T-helper 1 cell treated with Interleukin-12 subunit alpha and Interleukin-12 subunit beta and Interleukin-4 antibody, amounts not matched to agents 30 ng/mL and 1 ng/mL, for 36 hours (primary cell): ENCODE measurements around the gene MYH13. TPM values are rescaled to one million over a fixed set of nuclear protein-coding genes. Genes with fewer than 3 reads are reported as not detected.
"Not testable (repeated sequence)": the region's sequence is repeated elsewhere in the genome, so short reads cannot be mapped to it uniquely, and the experiment has no call there.

ENCODE experiments used
- intact Hi-C: fragments of 100-400 bp; cut with micrococcal nuclease; formaldehyde crosslinking; loops from one replicate; pipeline ENCODE4 v1.15.1; 2024
- total RNA-seq: library from RNA; stranded (reverse); gene quantifications from 2 replicates; pipeline ENCODE4 v1.2.3, GENCODE V29; 2022

Gene MYH13
- total RNA-seq, 1 donor from 2014 or later = not detected

DNA sequence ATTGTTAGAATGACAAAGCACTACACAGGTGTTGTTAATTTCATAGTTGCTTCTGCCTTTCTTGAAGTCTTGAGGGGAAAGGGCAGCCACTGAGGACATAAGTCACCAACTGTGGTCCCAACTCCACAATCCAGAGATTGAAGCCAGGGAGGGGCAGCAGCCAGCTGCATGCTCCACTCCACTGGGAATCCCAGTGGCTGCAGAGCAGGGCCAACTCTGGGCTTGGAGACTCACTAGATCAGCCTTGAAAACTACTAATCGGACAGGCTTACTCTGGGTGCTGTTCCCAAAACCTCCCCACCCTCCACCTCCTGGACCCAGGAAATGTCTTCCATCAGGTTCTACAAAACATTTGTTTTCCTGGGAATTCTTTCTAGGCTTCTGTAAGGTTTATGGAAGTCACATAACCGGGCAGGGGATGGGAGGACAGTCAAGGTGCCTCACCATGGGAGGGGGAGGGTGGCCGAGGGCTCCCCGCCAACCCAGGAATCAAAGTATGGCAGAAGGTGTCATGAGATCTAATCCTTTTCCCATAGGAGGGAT lies 68.0 kb downstream of the MYH13 start:
- intact Hi-C loops = no loop called here

DNA sequence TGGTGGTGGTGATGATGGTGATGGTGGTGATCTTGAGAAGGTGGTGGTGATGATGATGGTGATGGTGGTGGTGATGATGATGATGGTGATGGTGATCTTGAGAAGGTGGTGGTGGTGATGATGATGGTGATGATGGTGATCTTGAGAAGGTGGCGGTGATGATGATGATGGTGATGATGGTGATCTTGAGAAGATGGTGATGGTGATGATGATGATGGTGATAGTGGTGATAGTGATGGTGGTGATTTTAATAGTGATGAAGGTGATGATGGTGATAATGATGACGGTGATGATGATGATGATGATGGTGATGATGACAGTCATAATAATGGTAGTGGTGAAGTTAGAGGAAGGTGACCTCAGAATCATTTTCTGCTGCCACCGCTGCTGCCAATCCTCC lies 75.1 kb downstream of the MYH13 start:
- intact Hi-C loops = no loop called here

DNA sequence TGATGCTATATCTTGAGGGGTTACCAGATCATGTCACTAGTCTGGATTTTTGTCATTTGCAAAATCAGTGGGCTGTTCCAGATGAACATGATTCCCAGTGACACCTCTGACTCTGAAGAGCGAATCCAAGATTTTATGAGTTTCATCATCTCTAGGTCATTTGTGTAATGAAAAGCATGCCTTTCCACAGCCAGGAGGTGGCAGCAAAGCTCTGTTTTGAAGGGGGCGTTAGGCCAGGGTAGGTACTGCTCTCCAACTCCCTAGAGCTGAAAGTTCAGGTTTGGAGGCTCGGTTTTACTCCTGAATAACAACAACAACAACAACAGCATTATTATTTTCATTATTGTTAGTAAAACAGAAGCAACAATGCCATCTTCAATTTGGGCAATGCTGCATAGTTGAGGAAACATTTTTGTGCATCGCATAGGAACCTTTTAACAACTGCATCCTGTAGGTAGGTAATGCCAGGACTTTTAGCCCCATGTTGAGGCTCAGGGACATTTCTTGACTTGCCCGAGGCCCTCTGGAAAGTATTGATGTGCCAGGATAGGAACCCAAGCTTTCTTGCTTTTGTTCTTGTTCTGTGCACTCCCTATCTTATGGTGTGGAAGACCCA lies 77.0 kb downstream of the MYH13 start:
- intact Hi-C loops = loop anchor here (1.0 kb wide), 1 partner anchor 322 kb away; no protein-coding TSS in a partner anchor

DNA sequence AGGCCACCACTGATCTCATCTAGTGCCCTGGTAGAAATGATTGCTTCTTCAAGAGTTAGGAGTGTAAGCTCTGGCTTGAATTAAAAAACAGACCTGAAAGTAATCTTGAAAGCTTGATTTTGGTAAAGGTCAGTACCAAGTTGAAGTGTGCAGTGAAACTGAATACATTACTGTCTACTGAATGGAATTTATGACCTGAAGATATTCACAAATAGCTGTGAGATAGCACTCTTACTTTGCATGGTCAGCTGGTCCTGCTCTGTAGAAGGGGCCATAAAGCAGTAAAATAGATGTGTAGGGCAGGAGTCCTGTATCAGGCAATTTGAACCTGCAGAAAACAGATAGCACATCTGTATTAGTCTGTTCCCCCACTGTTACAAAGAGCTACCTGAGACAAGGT lies 78.6 kb downstream of the MYH13 start:
- intact Hi-C loops = no loop called here

DNA sequence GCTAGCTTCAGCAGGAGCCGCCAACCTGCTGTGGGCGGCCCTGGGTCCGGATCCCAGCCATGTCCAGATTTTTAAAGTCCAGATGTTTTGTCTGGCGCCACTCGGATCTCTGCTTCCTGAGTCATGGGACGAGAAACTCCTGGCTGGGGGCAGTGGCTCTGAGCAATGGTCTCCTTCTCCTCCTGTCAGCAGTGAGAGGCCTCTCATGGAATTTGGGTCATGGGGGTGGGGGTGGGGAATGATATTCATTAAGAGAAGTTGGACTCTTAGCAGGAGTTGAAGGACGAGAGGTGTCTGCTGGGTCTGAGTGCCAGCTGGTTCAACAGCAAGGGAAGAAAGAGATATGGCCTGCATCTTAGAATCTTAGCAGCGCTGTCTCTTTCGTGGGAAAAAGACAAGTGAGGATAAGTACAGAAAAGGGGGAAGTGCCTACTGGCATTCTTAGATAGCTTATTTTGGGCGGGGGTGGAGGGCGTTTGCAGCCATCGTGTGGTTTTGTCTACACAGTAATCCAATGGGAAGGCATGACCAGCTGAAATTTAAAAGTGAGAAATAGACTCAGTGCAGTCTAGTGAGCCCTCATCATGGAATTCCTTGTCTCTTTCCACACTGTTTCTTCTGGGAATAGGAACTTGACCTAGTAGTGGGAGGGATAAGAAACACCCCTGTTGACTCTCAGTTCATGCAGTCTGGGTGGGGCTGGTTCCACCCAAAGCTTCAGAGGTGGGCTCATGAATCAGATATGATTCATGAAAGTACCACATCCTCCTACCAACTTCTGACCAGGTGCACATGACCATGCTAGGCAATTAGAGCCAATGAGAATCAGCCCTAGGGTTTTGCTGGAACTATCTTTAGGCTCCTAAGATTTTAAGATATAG lies 80.5 kb downstream of the MYH13 start:
- intact Hi-C loops = no loop called here

DNA sequence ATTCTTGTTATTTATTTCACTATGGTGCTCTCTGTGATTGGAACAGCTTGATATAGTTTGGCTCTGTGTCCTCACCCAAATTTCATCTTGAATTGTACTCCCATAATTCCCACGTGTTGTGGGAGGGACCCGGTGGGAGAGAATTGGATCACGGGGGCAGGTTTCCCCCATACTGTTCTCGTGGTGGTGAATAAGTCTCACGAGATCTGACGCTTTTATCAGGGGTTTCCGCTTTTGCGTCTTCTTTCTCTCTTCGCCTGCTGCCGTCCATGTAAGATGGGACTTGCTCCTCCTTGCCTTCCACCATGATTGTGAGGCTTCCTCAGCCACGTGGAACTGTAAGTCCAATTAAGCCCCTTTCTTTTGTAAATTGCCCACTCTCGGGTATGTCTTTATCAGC lies 81.2 kb downstream of the MYH13 start:
- intact Hi-C loops = not testable (repeated sequence)

DNA sequence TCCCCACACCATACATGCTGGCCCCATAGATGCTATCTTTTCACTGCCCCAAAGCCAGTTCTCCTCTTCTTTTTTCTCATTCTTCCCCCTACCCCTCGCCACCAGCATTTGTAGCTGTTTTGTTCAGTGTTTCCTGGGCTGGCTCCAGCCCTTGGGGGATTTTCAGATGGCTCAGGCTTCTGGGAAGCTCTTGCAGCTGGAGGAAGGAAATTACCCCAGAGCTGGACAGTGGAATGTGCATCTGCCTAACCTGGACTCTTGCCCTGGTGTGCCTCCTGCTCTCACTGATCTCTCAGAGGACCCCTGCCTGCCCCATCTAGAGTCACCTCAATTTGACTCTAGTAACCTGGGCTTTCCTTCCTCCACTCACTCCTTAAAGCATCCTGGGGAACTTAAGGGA lies 82.8 kb downstream of the MYH13 start:
- intact Hi-C loops = no loop called here

DNA sequence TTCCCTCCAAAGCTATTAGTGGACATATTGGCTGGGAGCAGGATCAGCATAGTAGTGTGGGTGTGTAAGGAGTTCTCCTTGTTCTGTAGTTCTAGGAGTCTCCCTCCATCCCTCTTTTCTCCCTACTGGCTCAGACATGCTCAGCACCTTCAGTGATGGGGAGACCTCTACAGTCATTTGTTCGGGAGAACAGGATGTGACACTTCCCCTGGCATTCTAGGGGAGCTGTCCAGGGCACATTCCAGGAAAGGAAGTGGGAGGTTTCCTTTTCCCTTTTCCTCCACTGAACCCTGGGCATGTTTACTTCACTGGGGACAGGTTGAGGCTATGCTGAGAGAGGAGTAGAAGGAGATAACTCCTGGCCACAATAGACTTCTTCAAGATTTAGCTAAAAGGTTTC lies 86.5 kb downstream of the MYH13 start:
- intact Hi-C loops = no loop called here

DNA sequence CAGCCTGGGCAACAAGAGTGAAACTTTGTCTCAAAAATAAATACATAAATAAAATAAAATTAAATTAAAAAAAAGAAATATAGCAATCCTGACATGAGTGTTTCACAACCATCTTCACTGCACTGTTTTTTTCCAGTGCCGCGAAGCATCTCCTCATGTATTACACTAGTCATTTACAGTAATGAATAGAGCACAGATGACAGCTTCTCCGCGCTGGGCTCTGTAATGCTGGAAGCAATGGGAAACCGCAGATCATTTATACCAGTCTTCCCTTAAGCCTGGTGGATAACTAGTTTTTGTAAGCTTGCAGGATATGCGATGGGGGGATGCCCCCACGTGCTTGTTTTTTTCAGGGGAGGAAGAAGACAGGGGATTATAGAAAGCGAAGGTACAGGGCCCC lies 86.9 kb downstream of the MYH13 start:
- intact Hi-C loops = no loop called here

DNA sequence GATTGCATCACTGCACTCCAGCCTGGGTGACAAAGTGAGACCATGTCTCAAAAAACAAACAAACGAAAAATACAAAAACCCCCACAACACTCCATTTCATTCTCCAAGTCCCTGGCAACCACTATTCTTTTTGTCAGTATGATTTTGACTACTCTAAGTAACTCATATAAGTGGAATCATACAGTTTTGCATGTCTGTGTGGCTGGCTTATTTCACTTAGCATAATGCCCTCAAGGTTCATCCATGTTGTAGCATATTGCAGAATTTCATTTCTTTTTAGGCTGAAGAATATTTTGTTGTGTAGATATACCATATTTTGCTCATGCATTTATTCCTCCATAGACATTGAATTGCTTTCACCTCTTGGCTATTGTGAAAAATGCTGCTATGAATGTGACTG lies 92.7 kb downstream of the MYH13 start:
- intact Hi-C loops = no loop called here

DNA sequence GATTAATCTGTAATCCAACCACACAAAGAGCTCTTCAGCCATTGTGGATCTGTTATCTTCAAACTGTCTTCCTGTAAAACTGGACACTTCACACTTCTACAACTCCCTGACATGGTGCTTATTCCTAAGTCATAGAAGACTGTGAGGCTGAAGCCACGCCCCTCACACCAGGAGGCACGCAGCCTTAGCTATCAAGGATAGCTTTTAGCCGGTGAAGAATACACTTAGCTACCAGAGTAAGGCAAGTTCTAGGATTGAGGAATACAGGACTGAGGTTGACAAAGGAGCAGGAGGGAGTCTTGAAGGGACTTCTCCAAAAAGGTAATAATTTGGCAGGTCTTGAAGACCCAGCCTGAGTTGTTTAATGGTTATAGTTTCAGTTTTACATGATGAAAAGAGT lies 94.6 kb downstream of the MYH13 start:
- intact Hi-C loops = no loop called here

DNA sequence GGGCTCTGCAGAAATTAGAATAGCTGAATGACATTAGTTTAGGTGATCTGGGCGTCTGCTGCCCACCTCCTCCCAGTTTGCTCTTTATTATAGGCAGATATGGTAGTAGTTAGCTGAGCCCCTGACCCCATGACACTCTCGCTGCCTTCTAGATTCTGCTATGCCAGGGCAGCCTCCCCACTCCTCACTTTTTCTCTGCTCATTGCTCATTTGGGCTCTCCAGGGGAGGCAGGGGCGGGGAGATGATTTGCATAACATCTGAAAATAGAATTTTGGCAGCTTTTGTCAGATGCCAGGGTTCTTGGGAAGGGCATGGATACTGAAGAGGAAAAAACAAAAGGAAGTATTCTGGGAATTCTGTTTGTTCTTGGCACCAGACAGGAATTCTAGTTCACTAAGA lies 96.4 kb downstream of the MYH13 start:
- intact Hi-C loops = no loop called here

DNA sequence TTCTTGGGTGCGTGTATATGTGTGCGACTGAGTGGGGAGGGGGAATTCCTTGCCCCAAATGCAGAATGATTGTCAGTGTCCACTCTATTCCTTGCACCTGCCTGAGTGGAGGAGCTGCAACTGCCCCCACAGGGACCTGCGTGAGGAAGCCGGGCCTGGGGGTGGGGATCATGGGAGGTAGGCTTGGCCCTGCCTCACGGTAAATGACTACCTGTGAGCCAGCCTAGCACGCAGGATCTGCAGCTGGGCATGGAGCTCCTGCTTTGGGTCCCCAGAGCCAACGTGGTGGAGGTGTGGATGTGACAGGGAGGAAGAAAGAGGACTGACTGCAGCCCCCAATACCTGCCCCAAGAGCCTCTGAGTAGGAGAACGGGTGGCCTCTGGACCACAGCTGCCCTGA lies 97.4 kb downstream of the MYH13 start:
- intact Hi-C loops = no loop called here

DNA sequence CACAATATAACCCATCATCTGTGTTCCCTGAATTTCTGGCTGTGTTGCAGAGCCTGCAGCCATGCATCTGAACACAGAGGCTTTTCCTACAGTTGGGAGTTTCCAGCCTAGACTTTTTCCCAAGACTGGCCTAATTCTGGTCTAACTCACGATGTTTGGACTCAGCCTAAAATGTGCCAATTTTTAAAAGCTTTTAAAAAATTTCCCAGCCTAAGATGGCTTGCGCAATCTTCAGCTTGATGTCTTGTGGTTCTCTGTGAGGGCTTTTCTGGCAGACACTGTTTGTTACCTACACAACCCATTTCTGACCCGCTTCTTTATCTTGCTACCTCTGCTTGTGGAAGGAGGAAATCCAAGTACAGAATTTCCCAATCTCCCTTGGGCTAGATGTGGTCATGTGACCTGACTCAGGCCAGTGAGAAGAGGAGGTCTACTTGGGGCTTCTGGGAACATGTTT lies 101.7 kb downstream of the MYH13 start:
- intact Hi-C loops = no loop called here

DNA sequence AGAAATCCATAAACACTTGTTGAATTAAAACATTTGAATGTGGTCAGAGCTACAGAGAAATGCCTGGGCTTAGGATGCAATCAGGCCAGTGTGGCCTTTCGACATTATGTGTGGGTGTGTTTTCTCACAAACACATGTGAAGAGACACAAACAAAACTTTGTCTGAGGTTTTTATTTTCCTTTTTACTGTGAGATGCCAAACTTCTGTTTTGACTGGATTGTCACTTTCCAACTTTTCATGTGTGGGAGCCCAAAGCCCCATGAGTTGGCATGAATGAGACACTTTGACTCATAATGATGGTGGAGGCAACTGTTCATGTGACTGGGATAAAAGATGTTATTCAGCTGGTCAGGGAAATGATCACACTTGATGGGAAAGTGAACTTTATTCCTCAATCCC lies 102.5 kb downstream of the MYH13 start:
- intact Hi-C loops = no loop called here

DNA sequence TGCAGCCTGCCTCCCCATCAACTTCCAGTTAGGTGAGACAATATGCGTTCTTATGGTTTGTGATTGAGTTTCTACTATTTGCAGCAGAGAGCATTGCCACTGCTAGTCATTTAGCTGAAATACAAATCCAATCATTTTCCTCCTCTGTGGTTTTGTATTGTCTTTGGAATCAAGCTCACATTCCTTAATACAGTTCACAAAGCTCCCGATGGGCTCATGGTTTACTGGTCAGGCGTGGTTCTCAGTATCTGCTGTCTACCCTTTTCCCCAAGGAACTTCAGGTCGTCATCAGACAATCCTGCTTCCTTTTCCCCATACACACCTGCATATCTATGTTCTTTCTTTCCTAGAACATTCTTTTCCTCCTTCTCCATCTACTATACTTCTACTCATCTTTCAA lies 104.8 kb downstream of the MYH13 start:
- intact Hi-C loops = no loop called here

DNA sequence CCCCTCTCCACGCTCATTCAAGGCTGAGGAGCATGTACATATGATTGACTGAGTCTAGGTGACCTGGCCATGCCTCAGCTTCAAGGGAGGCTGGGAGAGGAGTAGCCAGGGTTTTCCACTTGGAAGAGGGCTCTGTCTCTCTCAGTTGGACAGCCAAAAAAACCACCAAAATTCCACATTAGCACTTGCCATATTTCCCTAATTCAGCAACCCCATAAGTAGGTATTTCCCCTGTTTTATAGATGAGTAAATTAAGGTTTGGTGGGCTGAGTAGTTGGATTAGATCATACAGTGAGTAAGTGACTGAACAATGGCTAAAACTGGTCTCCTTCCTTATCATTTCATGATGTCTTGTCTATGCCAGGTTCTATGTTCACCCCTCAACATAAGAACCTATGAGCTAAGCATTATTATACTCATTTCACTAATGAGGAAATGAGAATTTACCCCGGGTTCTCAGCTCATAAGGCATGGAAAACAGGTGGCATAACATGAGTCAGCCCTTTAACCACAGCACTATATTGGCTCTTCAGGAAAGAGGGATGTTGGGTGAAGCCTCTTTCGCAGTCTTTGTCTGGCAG lies 106.4 kb downstream of the MYH13 start:
- intact Hi-C loops = no loop called here

DNA sequence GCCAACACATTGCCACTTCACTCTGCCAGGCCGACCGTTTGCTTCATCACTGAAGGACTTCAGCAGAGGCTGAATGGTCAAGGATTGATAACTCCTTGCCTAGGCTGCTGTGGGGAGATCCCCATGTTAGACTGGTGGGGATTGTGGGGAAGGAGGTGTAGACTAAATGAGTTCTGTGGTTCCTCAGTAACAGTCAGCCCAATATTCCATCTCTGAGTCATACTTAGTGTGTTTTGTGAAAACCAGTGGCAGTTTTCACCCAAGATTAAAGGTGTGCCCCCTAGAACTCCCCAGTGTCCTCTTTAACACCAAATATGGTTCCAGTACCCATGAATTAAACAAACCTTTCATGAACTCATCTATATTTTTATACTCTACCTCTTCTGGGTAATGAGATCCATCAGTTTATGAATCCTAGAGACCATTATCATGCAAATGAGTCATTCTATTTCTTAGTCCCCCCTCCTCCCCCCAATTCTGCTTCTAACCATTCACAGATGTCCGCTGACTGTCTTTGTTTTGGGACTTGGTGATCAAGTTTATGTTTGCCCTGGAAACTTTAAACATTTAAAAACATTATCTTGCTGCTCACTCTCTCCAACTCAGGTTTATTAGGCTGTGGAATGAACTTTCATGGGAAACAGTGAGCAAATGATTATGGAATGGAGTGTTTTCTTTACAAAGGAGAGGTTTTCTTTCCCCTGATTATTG lies 107.6 kb downstream of the MYH13 start:
- intact Hi-C loops = no loop called here

DNA sequence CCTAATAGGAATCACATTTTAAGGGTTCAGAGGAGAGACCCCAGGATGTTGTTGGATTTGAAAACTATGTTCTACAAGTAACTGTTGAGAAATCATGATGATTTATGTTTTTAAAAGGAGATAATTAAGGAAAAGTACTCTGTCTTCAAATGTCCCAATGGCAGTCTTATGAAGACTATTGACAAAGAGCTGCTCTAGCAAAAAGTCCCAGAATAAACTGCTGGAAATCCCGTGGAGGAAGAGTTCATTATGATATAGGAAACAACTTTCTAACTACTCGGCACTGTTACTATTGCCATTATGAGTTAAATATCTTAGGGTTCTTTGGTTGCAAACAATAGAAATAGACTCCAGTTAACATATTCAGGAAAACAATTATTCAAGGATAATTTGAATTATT lies 108.8 kb downstream of the MYH13 start:
- intact Hi-C loops = no loop called here

DNA sequence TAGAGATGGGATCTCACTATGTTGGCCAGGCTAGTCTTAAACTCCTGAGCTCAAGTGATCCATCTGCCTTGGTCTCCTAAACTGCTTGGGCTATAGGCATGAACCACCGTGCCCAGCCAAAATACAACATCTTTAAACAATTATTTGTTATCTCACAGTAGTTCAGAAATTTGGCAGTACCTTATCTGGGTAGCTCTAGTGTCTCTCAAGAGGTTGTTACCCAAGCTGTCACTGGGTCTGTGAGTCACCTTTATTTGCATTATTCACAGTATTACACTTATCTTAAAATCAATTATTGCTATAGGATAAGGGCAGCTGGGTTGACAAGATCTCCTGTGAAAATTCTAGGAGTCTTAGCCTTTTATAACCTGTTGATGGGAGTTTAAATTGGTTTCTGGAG lies 110.4 kb downstream of the MYH13 start:
- intact Hi-C loops = no loop called here

DNA sequence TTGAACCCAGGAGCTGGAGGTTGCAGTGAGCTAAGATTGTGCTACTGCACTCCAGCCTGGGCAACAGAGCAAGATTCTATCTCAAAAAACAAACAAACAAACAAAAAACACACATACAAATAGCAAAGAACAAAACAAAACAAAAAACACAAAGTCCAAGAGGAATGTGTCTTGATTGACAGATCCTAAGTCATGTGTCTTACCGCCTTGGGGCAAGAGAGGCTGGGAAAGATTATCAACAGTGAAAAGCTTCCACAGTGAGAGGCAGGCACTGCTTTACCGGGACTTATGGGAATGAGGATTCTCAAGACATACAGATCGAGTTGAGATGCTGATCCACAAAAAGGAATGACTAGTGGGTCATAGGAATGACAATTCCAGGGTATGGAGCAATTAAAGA lies 111.7 kb downstream of the MYH13 start:
- intact Hi-C loops = no loop called here
